ENCODE measurements around the gene FMN1. TPM values are rescaled to one million over a fixed set of nuclear protein-coding genes. Genes with fewer than 3 reads are reported as not detected.

FMN1 gene
- total and polyA plus RNA-seq, 2 experiments from 2014 or later = 0.93 to 2.2 TPM

GRCh38 chr15:32877252-32878019 is 317.1 kb downstream of the FMN1 start:
- no peaks in the 10 kb centered on the region for H3K36me3 ChIP-seq (ENCODE audit: low read depth)
- H3K9me2 ChIP-seq (ENCODE audit: insufficient read depth) = no peaks in the 10 kb centered on the region
- no peak overlapping the region for H3K4me3 ChIP-seq
- in situ Hi-C loops (cut with MboI) = no loop called here
- H3K27ac ChIP-seq = peak overlapping the region; percentile 47
- DNase-seq = peak; percentile 68
- H3K4me2 ChIP-seq (ENCODE audit: unreplicated experiment) = peak overlapping the region; percentile 4
- peaks cover 44% of the 10 kb centered on the region for H3K4me1 ChIP-seq (ENCODE audit: insufficient read depth)
- WGBS, 2 experiments (ENCODE audit: low coverage in 1 of 2, low lambda C conversion rate in 2 of 2, missing lambda C conversion rate in 2 of 2) = 2 to 3% methylated on average over 3 of the region's 3 CpGs
- H3F3A ChIP-seq (ENCODE audit: insufficient read depth) = peaks cover 26% of the 10 kb centered on the region
- H3K79me2 ChIP-seq (ENCODE audit: insufficient read depth) = no peaks in the 10 kb centered on the region
- TF ChIP-seq EZH2phosphoT487 (IDR thresholded peaks at IDR 0.05; ENCODE audit: insufficient read depth, low read depth) (no peak), EZH2 (IDR thresholded peaks at IDR 0.05; ENCODE audit: insufficient read depth, poor library complexity, severe bottlenecking) (no peak)
- H2AFZ ChIP-seq = no peak overlapping the region
- H3K9me3 ChIP-seq (ENCODE audit: low read depth) = no peaks in the 10 kb centered on the region
- H3K9ac ChIP-seq = no peak overlapping the region
- H4K20me1 ChIP-seq (ENCODE audit: insufficient read depth) = no peaks in the 10 kb centered on the region
- no peaks in the 10 kb centered on the region for H3K27me3 ChIP-seq (replicated peaks; ENCODE audit: insufficient read depth)

GRCh38 chr15:32873284-32874114 is 321.0 kb downstream of the FMN1 start:
- peak overlapping the region; percentile 88 for H3K27ac ChIP-seq
- no peaks in the 10 kb centered on the region for H3K9me2 ChIP-seq (ENCODE audit: insufficient read depth)
- peaks cover 45% of the 10 kb centered on the region for H3F3A ChIP-seq (ENCODE audit: insufficient read depth)
- TF ChIP-seq EZH2 (IDR thresholded peaks at IDR 0.05; ENCODE audit: insufficient read depth, poor library complexity, severe bottlenecking) (no peak), EZH2phosphoT487 (IDR thresholded peaks at IDR 0.05; ENCODE audit: insufficient read depth, low read depth) (no peak)
- no peaks in the 10 kb centered on the region for H4K20me1 ChIP-seq (ENCODE audit: insufficient read depth)
- peak overlapping the region; percentile 70 for H2AFZ ChIP-seq
- H3K9me3 ChIP-seq (ENCODE audit: low read depth) = no peaks in the 10 kb centered on the region
- no peaks in the 10 kb centered on the region for H3K27me3 ChIP-seq (replicated peaks; ENCODE audit: insufficient read depth)
- no peak overlapping the region for H3K4me3 ChIP-seq
- DNase-seq = peak; percentile 59
- peak overlapping the region; percentile 51 for H3K9ac ChIP-seq
- WGBS, 2 experiments (ENCODE audit: low coverage in 1 of 2, low lambda C conversion rate in 2 of 2, missing lambda C conversion rate in 2 of 2) = 48 to 49% methylated on average over 15 of the region's 15 CpGs
- H3K36me3 ChIP-seq (ENCODE audit: low read depth) = no peaks in the 10 kb centered on the region
- peak overlapping the region; percentile 14 for H3K4me2 ChIP-seq (ENCODE audit: unreplicated experiment)
- in situ Hi-C loops (cut with MboI) = no loop called here
- 0 out of 2 replicates have a peak, but pooled peaks cover 4% of the 10 kb centered on the region for H3K79me2 ChIP-seq (ENCODE audit: insufficient read depth)
- peaks cover 55% of the 10 kb centered on the region for H3K4me1 ChIP-seq (ENCODE audit: insufficient read depth)

- DNase-seq = peak; percentile 58
- in situ Hi-C loops (cut with MboI) = no loop called here
- H3K9me2 ChIP-seq (ENCODE audit: insufficient read depth) = no peaks in the 10 kb centered on the region
- H3K79me2 ChIP-seq (ENCODE audit: insufficient read depth) = 0 out of 2 replicates have a peak, but pooled peaks cover 7% of the 10 kb centered on the region
- H4K20me1 ChIP-seq (ENCODE audit: insufficient read depth) = no peaks in the 10 kb centered on the region
- H3K9me3 ChIP-seq (ENCODE audit: low read depth) = no peaks in the 10 kb centered on the region
- peaks cover 44% of the 10 kb centered on the region for H3F3A ChIP-seq (ENCODE audit: insufficient read depth)
- H2AFZ ChIP-seq = peak overlapping the region; percentile 70
- peak overlapping the region; percentile 88 for H3K27ac ChIP-seq
- no peak overlapping the region for H3K4me3 ChIP-seq
- TF ChIP-seq EZH2 (IDR thresholded peaks at IDR 0.05; ENCODE audit: insufficient read depth, poor library complexity, severe bottlenecking) (no peak), EZH2phosphoT487 (IDR thresholded peaks at IDR 0.05; ENCODE audit: insufficient read depth, low read depth) (no peak)
- H3K27me3 ChIP-seq (replicated peaks; ENCODE audit: insufficient read depth) = no peaks in the 10 kb centered on the region
- WGBS, 2 experiments (ENCODE audit: low coverage in 1 of 2, low lambda C conversion rate in 2 of 2, missing lambda C conversion rate in 2 of 2) = 9 to 11% methylated on average over 5 of the region's 5 CpGs
- H3K4me2 ChIP-seq (ENCODE audit: unreplicated experiment) = peak overlapping the region; percentile 40
- peak overlapping the region; percentile 51 for H3K9ac ChIP-seq
- peaks cover 50% of the 10 kb centered on the region for H3K4me1 ChIP-seq (ENCODE audit: insufficient read depth)
- H3K36me3 ChIP-seq (ENCODE audit: low read depth) = no peaks in the 10 kb centered on the region
These were observed 321.8 kb downstream of the FMN1 start for GRCh38 chr15:32872621-32873283.

GRCh38 chr15:32871883-32872282 is 322.6 kb downstream of the FMN1 start:
- Histone ChIP-seq H3K9ac (peak overlapping the region; percentile 51), H4K20me1 (ENCODE audit: insufficient read depth) (no peaks in the 10 kb centered on the region), H3K27ac (peak overlapping the region; percentile 88), H3K9me3 (ENCODE audit: low read depth) (no peaks in the 10 kb centered on the region), H3K79me2 (ENCODE audit: insufficient read depth) (0 out of 2 replicates have a peak, but pooled peaks cover 7% of the 10 kb centered on the region), H3K4me2 (ENCODE audit: unreplicated experiment) (peak overlapping the region; percentile 17), H3F3A (ENCODE audit: insufficient read depth) (peaks cover 40% of the 10 kb centered on the region), H3K9me2 (ENCODE audit: insufficient read depth) (no peaks in the 10 kb centered on the region), H3K4me3 (no peak overlapping the region), H3K4me1 (ENCODE audit: insufficient read depth) (peaks cover 50% of the 10 kb centered on the region), H3K27me3 (replicated peaks; ENCODE audit: insufficient read depth) (no peaks in the 10 kb centered on the region), H3K36me3 (ENCODE audit: low read depth) (no peaks in the 10 kb centered on the region), H2AFZ (0 out of 2 replicates have a peak overlapping the region, but pooled peaks have one; percentile 70)
- TF ChIP-seq EZH2phosphoT487 (IDR thresholded peaks at IDR 0.05; ENCODE audit: insufficient read depth, low read depth) (no peak), EZH2 (IDR thresholded peaks at IDR 0.05; ENCODE audit: insufficient read depth, poor library complexity, severe bottlenecking) (no peak)
- in situ Hi-C loops (cut with MboI) = no loop called here
- WGBS, 2 experiments (ENCODE audit: low coverage in 1 of 2, low lambda C conversion rate in 2 of 2, missing lambda C conversion rate in 2 of 2) = 52 to 54% methylated on average over 2 of the region's 2 CpGs
- DNase-seq = no peak
